ENCODE measurements around the gene MYO18B.
A peak's percentile ranks its signal among the peaks of the same experiment; 100 is the strongest.

The MYO18B gene

GRCh38 chr22:26065847-26066246 is 323.9 kb downstream of the MYO18B start:
- DNase-seq: peak; percentile 53

DNA sequence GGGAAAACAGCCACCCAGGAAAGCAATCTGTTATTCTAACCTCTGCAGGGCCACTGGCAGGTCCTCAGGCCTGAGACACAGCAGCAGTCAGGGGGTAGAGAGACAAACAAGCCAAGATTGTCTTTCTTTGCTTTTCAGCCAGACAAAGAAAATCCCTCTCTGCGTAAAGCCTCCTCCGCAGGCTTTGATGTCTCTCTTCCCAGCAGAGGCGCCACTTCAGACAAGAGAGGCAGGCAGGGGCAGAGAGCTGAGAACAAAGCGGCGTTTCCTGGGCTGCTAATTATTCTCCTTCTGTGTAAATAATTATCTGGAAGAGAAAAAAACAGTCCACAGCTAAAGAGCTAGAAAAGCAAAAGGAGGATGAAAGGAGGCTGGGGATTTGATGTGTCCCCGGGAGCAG is 324.5 kb downstream of the MYO18B start:
- DNase-seq: peak; percentile 93

- DNase-seq: no peak
These were observed 326.6 kb downstream of the MYO18B start for GRCh38 chr22:26068571-26068970.

DNA sequence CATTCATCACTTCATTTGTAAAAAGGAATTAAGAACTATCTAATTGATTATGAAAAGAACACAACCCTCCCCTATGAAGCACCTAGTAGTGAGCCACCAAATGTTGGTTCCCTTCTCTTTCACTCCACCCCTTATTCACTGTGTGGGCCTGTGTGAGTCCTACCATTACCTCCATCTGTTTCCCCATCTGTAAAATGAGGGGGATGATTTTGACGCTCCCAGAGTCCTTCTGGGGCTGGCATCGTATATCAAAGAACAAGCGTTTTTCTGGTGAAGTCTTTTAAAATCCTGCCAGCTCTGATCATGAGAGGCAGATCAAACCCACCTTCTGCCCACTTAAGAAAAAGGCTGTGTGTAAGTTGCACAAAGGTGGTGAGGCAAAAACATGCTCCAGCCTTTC is 330.6 kb downstream of the MYO18B start:
- DNase-seq: no peak

DNA sequence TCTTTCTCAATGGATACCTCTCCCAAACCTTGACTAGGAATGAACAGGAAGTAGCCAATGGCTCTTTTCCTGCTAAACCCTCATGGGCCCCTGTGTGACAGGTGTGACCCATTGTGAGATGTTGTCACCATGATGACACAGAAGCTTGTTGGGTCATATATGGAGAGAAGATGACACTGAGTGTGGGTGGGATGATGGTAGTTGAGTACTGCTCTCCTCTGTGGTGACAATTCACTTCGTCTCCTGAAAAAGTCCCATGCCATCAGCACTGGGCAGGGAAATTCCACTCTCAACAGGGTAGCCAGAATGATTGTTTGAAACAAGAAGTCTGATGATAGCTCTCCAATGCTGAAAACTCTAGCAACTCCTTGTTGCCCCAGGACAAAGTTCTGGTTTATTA is 333.3 kb downstream of the MYO18B start:
- no peak for DNase-seq

- DNase-seq: no peak
These were observed 337.0 kb downstream of the MYO18B start for GRCh38 chr22:26079009-26079408.
